Stimulated activated CD8-positive, alpha-beta memory T cell treated with anti-CD3 and anti-CD28 coated beads, Interleukin-15, amount 100 ng/mL, for 1 hour (primary cell): ENCODE measurements around the gene TTC17.
"Not testable (repeated sequence)": the region's sequence is repeated elsewhere in the genome, so short reads cannot be mapped to it uniquely, and the experiment has no call there.

Source experiments
- DNase-seq: peaks from one replicate; pipeline ENCODE4 v3.0.0-alpha.2; 2020; ENCODE audit warnings: low read depth

TTC17 gene

DNA sequence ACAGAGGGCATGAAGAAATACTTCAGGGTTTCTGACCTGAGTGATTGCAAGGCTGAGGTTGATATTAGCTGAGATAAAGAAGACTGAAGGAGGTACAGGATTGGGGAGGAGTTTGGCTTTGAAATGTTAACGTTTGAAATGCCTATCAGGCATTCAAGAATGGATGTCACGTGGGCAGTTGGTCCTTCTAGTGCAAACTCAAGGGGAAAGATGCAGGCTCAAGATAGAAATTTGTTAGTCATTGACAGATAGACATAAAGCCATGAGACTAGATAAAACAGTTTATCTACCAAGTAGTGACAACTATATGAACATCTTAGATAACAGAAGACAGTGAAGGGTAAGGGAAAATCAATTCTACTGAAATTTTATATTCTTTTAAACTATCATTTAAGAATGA, 23.1 kb downstream of the TTC17 start:
- DNase-seq: no peak

DNA sequence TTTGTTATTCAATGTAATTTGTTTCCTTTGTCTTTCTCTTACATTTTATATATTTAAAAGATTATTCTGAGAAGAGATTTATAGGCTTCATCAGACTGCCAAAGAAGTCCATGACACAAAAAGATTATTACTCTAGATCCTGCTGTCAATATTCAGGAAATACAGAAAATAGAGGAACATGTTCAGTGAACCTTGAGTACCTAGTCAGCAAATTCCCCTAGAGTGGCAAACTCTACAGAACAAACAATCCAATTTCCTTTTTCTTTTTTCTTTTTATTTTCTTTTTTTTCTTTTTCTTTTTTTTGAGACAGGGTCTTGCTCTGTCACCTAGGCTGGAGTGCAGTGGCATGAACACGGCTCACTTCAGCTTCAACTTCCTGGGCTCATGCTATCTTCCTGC, 23.9 kb downstream of the TTC17 start:
- DNase-seq: no peak

GRCh38 chr11:43384393-43384792, 25.7 kb downstream of the TTC17 start:
- DNase-seq: no peak

GRCh38 chr11:43392713-43393112, 34.0 kb downstream of the TTC17 start:
- DNase-seq: no peak

DNA sequence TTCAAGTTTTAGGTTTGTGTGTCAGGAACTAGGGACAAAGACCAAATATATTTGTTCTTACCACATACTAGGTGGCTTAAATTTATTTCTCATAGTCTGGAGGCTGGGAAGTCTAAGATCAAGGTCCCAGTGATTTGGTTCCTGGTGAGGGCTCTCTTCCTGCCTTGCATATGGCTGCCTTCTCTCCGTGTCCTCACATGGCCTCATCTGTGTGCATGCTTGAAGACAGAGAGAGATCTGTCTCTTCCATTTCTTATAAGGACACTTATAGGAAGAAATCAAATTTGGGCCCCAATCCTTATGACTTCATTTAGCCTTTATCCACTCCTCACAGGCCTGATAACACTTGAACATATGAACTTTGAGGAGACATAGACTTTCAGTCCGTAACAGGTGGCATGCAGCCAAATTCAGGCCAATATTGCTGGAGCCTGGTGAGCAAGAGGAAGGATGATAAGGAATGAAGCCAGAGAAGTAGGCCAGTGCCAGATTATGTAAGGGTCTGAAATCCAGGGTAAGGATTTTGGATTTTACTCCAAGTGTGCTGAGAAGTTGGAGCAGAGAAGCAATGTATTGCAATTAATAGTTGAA, 35.1 kb downstream of the TTC17 start:
- DNase-seq: no peak

- no peak for DNase-seq
Measured at GRCh38 chr11:43396617-43397016, 37.9 kb downstream of the TTC17 start.

- DNase-seq: no peak
Measured at GRCh38 chr11:43397251-43397650, 38.5 kb downstream of the TTC17 start.

DNA sequence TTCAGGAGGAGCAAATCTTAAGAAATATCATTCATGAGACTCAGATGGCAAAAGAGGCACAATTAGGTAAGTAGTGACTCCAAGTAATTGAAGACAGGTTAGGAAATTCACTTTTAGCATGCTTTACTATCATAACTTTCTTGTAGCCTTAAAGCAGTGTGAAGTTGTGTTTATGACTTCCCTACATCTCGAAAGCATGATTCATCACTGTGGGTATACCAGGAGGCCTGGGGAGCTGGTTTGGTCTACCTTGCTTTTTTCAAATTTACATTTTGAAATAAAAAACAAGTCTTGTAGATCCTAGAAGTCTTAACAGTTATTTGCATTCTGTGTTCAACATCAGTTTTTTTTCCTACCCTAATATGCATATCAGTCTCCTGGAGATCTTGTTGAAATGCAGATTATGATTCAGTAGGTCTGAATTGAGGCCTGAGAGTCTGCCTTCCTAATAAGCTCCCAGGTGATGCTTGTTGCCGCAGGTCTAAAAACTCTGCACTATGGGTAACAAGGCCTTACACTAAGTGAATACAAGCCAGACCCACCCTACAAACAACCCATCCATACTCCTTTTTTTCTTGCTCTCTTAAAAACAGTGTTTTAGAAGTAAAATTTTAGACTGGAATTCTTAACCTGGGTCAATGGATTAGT, 41.4 kb downstream of the TTC17 start:
- DNase-seq: no peak

- no peak for DNase-seq
Measured at GRCh38 chr11:43401252-43401651, 42.5 kb downstream of the TTC17 start.

- DNase-seq: not testable (repeated sequence)
Measured at GRCh38 chr11:43401811-43402210, 43.1 kb downstream of the TTC17 start.

GRCh38 chr11:43403357-43404231, 44.9 kb downstream of the TTC17 start:
- no peak for DNase-seq

GRCh38 chr11:43404406-43404805, 45.7 kb downstream of the TTC17 start:
- DNase-seq: no peak

GRCh38 chr11:43404836-43405479, 46.2 kb downstream of the TTC17 start:
- DNase-seq: no peak

- DNase-seq: no peak
Measured at GRCh38 chr11:43408277-43408676, 49.6 kb downstream of the TTC17 start.

DNA sequence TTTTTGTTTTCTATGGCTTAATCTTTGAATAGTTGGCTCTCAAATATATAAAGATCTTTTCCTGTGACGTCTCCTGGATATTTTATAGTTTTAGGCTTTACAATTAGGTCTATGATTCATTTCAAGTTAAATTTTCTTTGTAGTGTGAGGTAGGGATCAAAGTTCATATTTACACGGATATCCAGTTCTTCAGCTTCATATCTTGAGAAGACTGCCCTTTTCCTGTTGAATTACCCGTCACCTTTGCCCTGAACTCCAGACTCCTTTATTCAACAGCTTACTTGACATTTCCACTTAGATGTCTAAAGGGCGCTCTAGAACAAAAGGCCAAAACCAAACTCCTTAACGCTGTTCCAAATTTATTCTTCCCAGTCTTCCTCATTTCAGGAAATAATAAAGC, 51.7 kb downstream of the TTC17 start:
- DNase-seq: no peak

DNA sequence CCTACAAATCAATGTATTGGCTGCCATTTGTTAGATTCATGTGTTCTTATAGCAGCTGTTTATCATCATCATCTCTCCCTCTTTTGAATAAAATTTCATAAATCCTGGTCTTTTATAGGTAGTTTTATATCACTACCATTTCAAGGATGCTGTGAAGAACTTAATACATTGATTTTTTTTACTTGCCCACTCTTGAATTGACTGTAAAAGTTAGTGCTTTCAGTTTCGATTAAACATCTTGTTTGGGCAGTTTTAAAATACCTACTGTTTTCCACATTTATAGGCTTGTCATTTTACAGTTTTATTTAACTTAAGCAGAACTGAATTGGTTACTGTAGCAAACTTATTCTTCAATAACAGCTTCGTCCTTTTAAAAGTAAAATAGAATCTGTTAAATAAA, 59.5 kb downstream of the TTC17 start:
- DNase-seq: no peak

- no peak for DNase-seq
Measured at GRCh38 chr11:43419460-43419859, 60.7 kb downstream of the TTC17 start.

- no peak for DNase-seq
Measured at GRCh38 chr11:43427971-43428370, 69.3 kb downstream of the TTC17 start.

- not testable (repeated sequence) for DNase-seq
Measured at GRCh38 chr11:43430916-43431315, 72.2 kb downstream of the TTC17 start.

GRCh38 chr11:43434893-43435292, 76.2 kb downstream of the TTC17 start:
- DNase-seq: no peak

DNA sequence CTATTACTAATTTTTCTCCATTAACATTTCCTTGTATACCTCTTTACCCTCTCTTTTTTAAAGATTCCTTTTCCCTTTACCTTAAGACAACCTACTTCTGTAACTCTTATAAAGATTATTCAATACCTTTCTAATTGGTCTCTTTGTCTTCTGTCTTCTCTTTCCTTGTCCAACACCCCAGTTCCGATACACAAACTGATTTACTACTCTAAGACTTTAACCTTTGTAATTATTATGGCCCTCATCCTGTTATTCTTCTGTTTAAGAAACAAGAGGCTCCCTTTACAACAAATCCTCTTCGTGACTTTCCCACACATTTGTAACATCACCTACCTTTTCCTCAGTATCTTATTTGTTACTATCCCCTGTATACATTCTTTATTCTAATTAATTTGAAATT, 81.8 kb downstream of the TTC17 start:
- no peak for DNase-seq

DNA sequence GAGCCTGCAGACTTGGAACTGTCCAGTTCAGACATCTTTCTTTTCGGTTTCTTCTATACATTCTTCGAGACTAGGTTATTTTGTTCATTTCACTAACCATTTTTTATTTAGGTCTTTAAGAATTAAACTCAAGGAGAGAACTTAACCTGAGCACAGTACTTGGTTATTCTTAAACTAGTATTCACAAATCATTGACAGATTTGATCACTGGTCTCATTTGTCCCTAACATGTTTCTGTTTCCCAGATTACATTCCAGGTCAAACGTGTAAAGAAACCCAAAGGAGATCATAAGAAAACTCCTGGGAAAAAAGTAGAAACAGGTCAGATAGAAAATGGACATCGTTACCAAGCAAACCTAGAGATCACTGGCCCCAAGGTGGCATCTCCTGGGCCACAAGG, 85.1 kb downstream of the TTC17 start:
- DNase-seq: no peak

DNA sequence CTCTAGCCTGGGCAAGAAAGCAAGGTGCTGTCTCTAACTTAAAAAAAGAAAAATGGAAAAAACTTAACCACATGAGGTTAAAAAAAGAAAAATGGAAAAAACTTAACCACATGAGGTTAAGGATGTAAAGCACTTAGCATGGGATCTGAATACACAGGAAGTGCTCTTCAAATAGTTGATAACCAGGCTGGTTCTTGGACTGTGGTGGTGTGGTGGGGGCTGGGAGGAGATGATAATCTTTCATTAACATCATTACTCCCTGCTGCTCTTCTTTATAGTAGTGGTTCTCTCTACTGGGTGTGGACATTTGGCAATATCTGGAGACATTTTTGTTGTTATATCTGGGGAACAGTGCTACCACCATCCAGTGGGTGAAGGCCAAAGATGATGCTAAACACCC, 88.4 kb downstream of the TTC17 start:
- no peak for DNase-seq
